ENCODE measurements around the gene TMEM132C. TPM values are rescaled to one million over a fixed set of nuclear protein-coding genes. Genes with fewer than 3 reads are reported as not detected.
A peak's percentile ranks its signal among the peaks of the same experiment; 100 is the strongest.

The TMEM132C gene
- total RNA-seq, 1 experiment from 2014 or later: not detected

DNA sequence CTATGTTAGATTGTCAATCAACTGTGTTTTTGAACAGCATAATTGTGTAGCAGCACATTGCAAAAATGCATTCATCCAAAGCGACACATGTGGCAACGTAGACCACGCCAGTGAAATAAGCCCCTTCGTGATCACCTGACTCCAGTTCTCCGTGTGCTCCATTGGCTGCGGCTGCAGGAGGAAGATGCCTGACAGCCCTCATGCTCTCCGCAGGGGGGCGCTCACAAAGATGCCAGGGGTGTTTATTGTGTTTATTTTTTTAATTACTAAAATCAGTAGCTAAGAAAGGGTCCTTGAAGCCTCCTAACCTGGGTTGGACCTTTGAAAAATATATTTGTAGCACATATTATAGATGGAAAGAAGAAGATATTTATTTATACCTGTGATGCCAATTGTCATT, 440.5 kb downstream of the TMEM132C start:
- no peak overlapping the region for H3K4me2 ChIP-seq (ENCODE audit: low read length)
- H2AFZ ChIP-seq (ENCODE audit: low read length): no peak overlapping the region
- H3K9me2 ChIP-seq (replicated peaks; ENCODE audit: low read length): no peaks in the 10 kb centered on the region
- no peak for TF ChIP-seq EZH2phosphoT487 (IDR thresholded peaks at IDR 0.05; ENCODE audit: borderline replicate concordance, low read length)
- TF ChIP-seq, protein P1, sequence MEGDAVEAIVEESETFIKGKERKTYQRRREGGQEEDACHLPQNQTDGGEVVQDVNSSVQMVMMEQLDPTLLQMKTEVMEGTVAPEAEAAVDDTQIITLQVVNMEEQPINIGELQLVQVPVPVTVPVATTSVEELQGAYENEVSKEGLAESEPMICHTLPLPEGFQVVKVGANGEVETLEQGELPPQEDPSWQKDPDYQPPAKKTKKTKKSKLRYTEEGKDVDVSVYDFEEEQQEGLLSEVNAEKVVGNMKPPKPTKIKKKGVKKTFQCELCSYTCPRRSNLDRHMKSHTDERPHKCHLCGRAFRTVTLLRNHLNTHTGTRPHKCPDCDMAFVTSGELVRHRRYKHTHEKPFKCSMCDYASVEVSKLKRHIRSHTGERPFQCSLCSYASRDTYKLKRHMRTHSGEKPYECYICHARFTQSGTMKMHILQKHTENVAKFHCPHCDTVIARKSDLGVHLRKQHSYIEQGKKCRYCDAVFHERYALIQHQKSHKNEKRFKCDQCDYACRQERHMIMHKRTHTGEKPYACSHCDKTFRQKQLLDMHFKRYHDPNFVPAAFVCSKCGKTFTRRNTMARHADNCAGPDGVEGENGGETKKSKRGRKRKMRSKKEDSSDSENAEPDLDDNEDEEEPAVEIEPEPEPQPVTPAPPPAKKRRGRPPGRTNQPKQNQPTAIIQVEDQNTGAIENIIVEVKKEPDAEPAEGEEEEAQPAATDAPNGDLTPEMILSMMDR (conservative IDR thresholded peaks at IDR 0.05; ENCODE audit: low read depth, low read length): peak; percentile 37; the same call in 1 of the 2 replicates
- ATAC-seq: no peak
- no TSS peak for BruUV-seq (replicated peaks)
- ChIA-PET CTCF (no interaction called here), POLR2A (ENCODE audit: unreplicated experiment) (no interaction called here)
- no peaks in the 10 kb centered on the region for H3K9me3 ChIP-seq (ENCODE audit: low read length)
- no peak overlapping the region for H3K4me3 ChIP-seq (ENCODE audit: low read length)
- no peak for DNase-seq
- H3K4me1 ChIP-seq (ENCODE audit: insufficient read depth, low read length): no peaks in the 10 kb centered on the region
- intact Hi-C loops (cut with micrococcal nuclease): no loop called here
- H3K9ac ChIP-seq (ENCODE audit: low read length): no peak overlapping the region
- no peaks in the 10 kb centered on the region for H4K20me1 ChIP-seq (ENCODE audit: low read length)
- peaks cover 53% of the 10 kb centered on the region for H3K27me3 ChIP-seq (ENCODE audit: low read length)
- H3K27ac ChIP-seq (ENCODE audit: low read length): no peak overlapping the region
- H3F3A ChIP-seq (ENCODE audit: low read length, unreplicated experiment): no peaks in the 10 kb centered on the region
- H3K36me3 ChIP-seq (ENCODE audit: low read depth, low read length): no peaks in the 10 kb centered on the region
- no peaks in the 10 kb centered on the region for H3K79me2 ChIP-seq (ENCODE audit: low read length)

DNA sequence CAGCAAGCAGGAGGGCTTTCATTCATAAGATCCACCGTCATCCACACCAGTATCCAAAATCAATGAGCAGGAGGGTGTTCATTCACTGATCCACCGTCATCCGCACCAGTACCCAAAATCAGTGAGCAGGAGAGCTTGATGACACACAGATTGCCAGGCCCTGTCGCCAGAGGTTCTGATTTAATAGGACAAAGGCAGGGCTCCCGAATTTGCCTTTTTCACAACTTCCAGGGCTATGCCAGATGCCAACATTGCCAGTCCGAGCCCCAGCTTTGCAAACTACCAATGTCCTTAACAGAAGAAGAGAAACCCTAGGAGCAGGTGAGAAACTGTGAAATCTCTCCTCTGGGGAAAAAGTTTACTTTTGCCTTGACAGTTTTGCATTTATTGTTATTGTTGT, 441.8 kb downstream of the TMEM132C start:
- no peak overlapping the region for H2AFZ ChIP-seq (ENCODE audit: low read length)
- H3K4me1 ChIP-seq (ENCODE audit: insufficient read depth, low read length): no peaks in the 10 kb centered on the region
- H3K4me2 ChIP-seq (ENCODE audit: low read length): no peak overlapping the region
- no peaks in the 10 kb centered on the region for H3K9me2 ChIP-seq (replicated peaks; ENCODE audit: low read length)
- no peaks in the 10 kb centered on the region for H3K79me2 ChIP-seq (ENCODE audit: low read length)
- CTCF ChIA-PET: no interaction called here
- no peak for TF ChIP-seq EZH2phosphoT487 (IDR thresholded peaks at IDR 0.05; ENCODE audit: borderline replicate concordance, low read length)
- TF ChIP-seq, protein P1 (conservative IDR thresholded peaks at IDR 0.05; ENCODE audit: low read depth, low read length): no peak
- TF ChIP-seq EZH2 (IDR thresholded peaks at IDR 0.05; ENCODE audit: low read length, unreplicated experiment): no peak
- intact Hi-C loops (cut with micrococcal nuclease): no loop called here
- POLR2A ChIA-PET (ENCODE audit: unreplicated experiment): no interaction called here
- H4K20me1 ChIP-seq (ENCODE audit: low read length): no peaks in the 10 kb centered on the region
- ATAC-seq: no peak
- H3K27ac ChIP-seq (ENCODE audit: low read length): no peak overlapping the region
- BruUV-seq (replicated peaks): no TSS peak
- peaks cover 64% of the 10 kb centered on the region for H3K27me3 ChIP-seq (ENCODE audit: low read length)
- no peak for DNase-seq
- H3K36me3 ChIP-seq (ENCODE audit: low read depth, low read length): no peaks in the 10 kb centered on the region
- no peaks in the 10 kb centered on the region for H3K9me3 ChIP-seq (ENCODE audit: low read length)
- H3K4me3 ChIP-seq (ENCODE audit: low read length): no peak overlapping the region
- no peaks in the 10 kb centered on the region for H3F3A ChIP-seq (ENCODE audit: low read length, unreplicated experiment)
- H3K9ac ChIP-seq (ENCODE audit: low read length): no peak overlapping the region

DNA sequence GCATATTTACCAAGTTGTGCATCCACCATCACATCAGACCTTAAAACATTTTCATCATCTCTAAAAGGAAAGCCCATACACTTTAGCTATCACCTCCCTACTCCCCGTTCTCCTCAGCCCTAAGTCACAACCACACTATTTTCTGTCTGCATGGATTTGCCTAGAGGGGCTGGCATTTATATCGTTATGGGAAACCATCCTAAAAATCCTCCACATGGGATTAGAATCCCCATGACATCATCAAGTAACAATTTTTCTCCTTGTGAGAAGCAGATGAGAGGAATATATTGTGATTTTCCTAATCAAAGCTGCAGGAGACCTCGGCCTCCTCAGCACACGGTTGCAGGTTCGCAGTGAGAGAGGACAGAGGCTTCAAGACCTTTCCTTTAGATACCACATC, 442.7 kb downstream of the TMEM132C start:
- Histone ChIP-seq H4K20me1 (ENCODE audit: low read length) (no peaks in the 10 kb centered on the region), H3K27ac (ENCODE audit: low read length) (no peak overlapping the region), H3K36me3 (ENCODE audit: low read depth, low read length) (no peaks in the 10 kb centered on the region), H3K79me2 (ENCODE audit: low read length) (no peaks in the 10 kb centered on the region), H3K4me2 (ENCODE audit: low read length) (no peak overlapping the region), H3K4me3 (ENCODE audit: low read length) (no peak overlapping the region), H3K27me3 (ENCODE audit: low read length) (peaks cover 73% of the 10 kb centered on the region), H2AFZ (ENCODE audit: low read length) (no peak overlapping the region), H3F3A (ENCODE audit: low read length, unreplicated experiment) (no peaks in the 10 kb centered on the region), H3K9me3 (ENCODE audit: low read length) (no peaks in the 10 kb centered on the region), H3K9ac (ENCODE audit: low read length) (no peak overlapping the region), H3K9me2 (replicated peaks; ENCODE audit: low read length) (no peaks in the 10 kb centered on the region), H3K4me1 (ENCODE audit: insufficient read depth, low read length) (no peaks in the 10 kb centered on the region)
- no peak for TF ChIP-seq EZH2phosphoT487 (IDR thresholded peaks at IDR 0.05; ENCODE audit: borderline replicate concordance, low read length)
- no peak for TF ChIP-seq EZH2 (IDR thresholded peaks at IDR 0.05; ENCODE audit: low read length, unreplicated experiment)
- TF ChIP-seq, protein P1 (conservative IDR thresholded peaks at IDR 0.05; ENCODE audit: low read depth, low read length): no peak
- no peak for DNase-seq
- ATAC-seq: no peak
- no TSS peak for BruUV-seq (replicated peaks)
- ChIA-PET CTCF (no interaction called here), POLR2A (ENCODE audit: unreplicated experiment) (no interaction called here)
- intact Hi-C loops (cut with micrococcal nuclease): no loop called here
